ENCODE data around the gene MYO5C. TPM values are rescaled to one million over a fixed set of nuclear protein-coding genes. Genes with fewer than 3 reads are reported as not detected.
A peak's percentile ranks its signal among the peaks of the same experiment; 100 is the strongest.
"Not testable (repeated sequence)": the region's sequence is repeated elsewhere in the genome, so short reads cannot be mapped to it uniquely, and the experiment has no call there.

MYO5C gene
- total RNA-seq, 1 experiment from 2014 or later: 2.9 TPM

GRCh38 chr15:52179278-52180195, 116.1 kb downstream of the MYO5C start:
- Histone ChIP-seq H3K4me3 (peak overlapping the region; percentile 68), H3K4me1 (no peaks in the 10 kb centered on the region), H3K9me3 (replicated peaks) (no peaks in the 10 kb centered on the region), H3K36me3 (no peaks in the 10 kb centered on the region), H3K27me3 (no peaks in the 10 kb centered on the region), H3K27ac (no peak overlapping the region; the same call in 1 of the 2 replicates)
- DNase-seq: peak; percentile 76 to 80

GRCh38 chr15:52178765-52179164, 116.8 kb downstream of the MYO5C start:
- no peak for DNase-seq
- H3K9me3 ChIP-seq (replicated peaks): no peaks in the 10 kb centered on the region
- no peaks in the 10 kb centered on the region for H3K27me3 ChIP-seq
- no peaks in the 10 kb centered on the region for H3K4me1 ChIP-seq
- H3K36me3 ChIP-seq: no peaks in the 10 kb centered on the region
- no peak overlapping the region; the same call in 1 of the 2 replicates for H3K27ac ChIP-seq
- H3K4me3 ChIP-seq: peak overlapping the region; percentile 68

GRCh38 chr15:52172869-52173268, 122.7 kb downstream of the MYO5C start:
- H3K36me3 ChIP-seq: no peaks in the 10 kb centered on the region
- no peaks in the 10 kb centered on the region for H3K4me1 ChIP-seq
- no peaks in the 10 kb centered on the region for H3K27me3 ChIP-seq
- no peak overlapping the region for H3K27ac ChIP-seq
- no peak for DNase-seq
- peaks cover 4% of the 10 kb centered on the region; the same call in 1 of the 2 replicates for H3K9me3 ChIP-seq (replicated peaks)
- H3K4me3 ChIP-seq: no peak overlapping the region

GRCh38 chr15:52171807-52172206, 123.8 kb downstream of the MYO5C start:
- no peaks in the 10 kb centered on the region for H3K36me3 ChIP-seq
- no peak for DNase-seq
- peaks cover 4% of the 10 kb centered on the region; the same call in 1 of the 2 replicates for H3K9me3 ChIP-seq (replicated peaks)
- no peak overlapping the region for H3K27ac ChIP-seq
- H3K4me1 ChIP-seq: no peaks in the 10 kb centered on the region
- H3K4me3 ChIP-seq: no peak overlapping the region
- H3K27me3 ChIP-seq: no peaks in the 10 kb centered on the region

GRCh38 chr15:52171386-52171785, 124.2 kb downstream of the MYO5C start:
- Histone ChIP-seq H3K27me3 (no peaks in the 10 kb centered on the region), H3K27ac (no peak overlapping the region), H3K36me3 (no peaks in the 10 kb centered on the region), H3K4me3 (no peak overlapping the region), H3K9me3 (replicated peaks) (peaks cover 4% of the 10 kb centered on the region; the same call in 1 of the 2 replicates), H3K4me1 (no peaks in the 10 kb centered on the region)
- DNase-seq: no peak

- DNase-seq, H3K4me1 ChIP-seq: not testable (repeated sequence)
These were observed 125.4 kb downstream of the MYO5C start for GRCh38 chr15:52170199-52170598.

GRCh38 chr15:52165494-52166131, 130.0 kb downstream of the MYO5C start:
- not testable (repeated sequence) for H3K27me3 ChIP-seq; DNase-seq; H3K36me3 ChIP-seq; H3K4me3 ChIP-seq; H3K27ac ChIP-seq; H3K9me3 ChIP-seq (replicated peaks)
- peaks cover 17% of the 10 kb centered on the region; the same call in 1 of the 2 replicates for H3K4me1 ChIP-seq

More at GRCh38 chr15:52170199-52170598, 125.4 kb downstream of the MYO5C start:
- not testable (repeated sequence) for H3K27me3 ChIP-seq; H3K36me3 ChIP-seq; H3K9me3 ChIP-seq (replicated peaks); H3K27ac ChIP-seq; H3K4me3 ChIP-seq

- no peaks in the 10 kb centered on the region for H3K27me3 ChIP-seq
These were observed 130.9 kb downstream of the MYO5C start for GRCh38 chr15:52164631-52165265.

GRCh38 chr15:52163321-52164190, 132.0 kb downstream of the MYO5C start:
- peak; percentile 96 to 98 for DNase-seq
- Histone ChIP-seq H3K9me3 (replicated peaks) (peaks cover 2% of the 10 kb centered on the region; the same call in 1 of the 2 replicates), H3K4me3 (peak overlapping the region; percentile 56)

More at GRCh38 chr15:52164631-52165265, 130.9 kb downstream of the MYO5C start:
- peaks cover 10% of the 10 kb centered on the region for H3K36me3 ChIP-seq
- H3K4me1 ChIP-seq: peaks cover 17% of the 10 kb centered on the region; the same call in 1 of the 2 replicates
- no peak for DNase-seq
- peaks cover 4% of the 10 kb centered on the region; the same call in 1 of the 2 replicates for H3K9me3 ChIP-seq (replicated peaks)
- no peak overlapping the region for H3K4me3 ChIP-seq
- H3K27ac ChIP-seq: no peak overlapping the region

GRCh38 chr15:52162876-52163275, 132.7 kb downstream of the MYO5C start:
- H3K27ac ChIP-seq: peak overlapping the region; percentile 87
- H3K36me3 ChIP-seq: peaks cover 10% of the 10 kb centered on the region
- peak overlapping the region; percentile 56 for H3K4me3 ChIP-seq
- peaks cover 17% of the 10 kb centered on the region; the same call in 1 of the 2 replicates for H3K4me1 ChIP-seq
- H3K27me3 ChIP-seq: no peaks in the 10 kb centered on the region
- peak; percentile 79 to 83 for DNase-seq
- no peaks in the 10 kb centered on the region for H3K9me3 ChIP-seq (replicated peaks)

More at GRCh38 chr15:52163321-52164190, 132.0 kb downstream of the MYO5C start:
- Histone ChIP-seq H3K27me3 (no peaks in the 10 kb centered on the region), H3K27ac (peak overlapping the region; percentile 87), H3K36me3 (peaks cover 10% of the 10 kb centered on the region), H3K4me1 (peaks cover 17% of the 10 kb centered on the region; the same call in 1 of the 2 replicates)

GRCh38 chr15:52162260-52162659, 133.3 kb downstream of the MYO5C start:
- DNase-seq: no peak
- H3K4me3 ChIP-seq: peak overlapping the region; percentile 56
- no peaks in the 10 kb centered on the region for H3K9me3 ChIP-seq (replicated peaks)
- peak overlapping the region; percentile 87 for H3K27ac ChIP-seq
- peaks cover 10% of the 10 kb centered on the region for H3K36me3 ChIP-seq
- no peaks in the 10 kb centered on the region for H3K27me3 ChIP-seq
- peaks cover 17% of the 10 kb centered on the region; the same call in 1 of the 2 replicates for H3K4me1 ChIP-seq

- Histone ChIP-seq H3K9me3 (replicated peaks) (no peaks in the 10 kb centered on the region), H3K4me3 (no peak overlapping the region), H3K27me3 (no peaks in the 10 kb centered on the region), H3K4me1 (peaks cover 17% of the 10 kb centered on the region; the same call in 1 of the 2 replicates), H3K27ac (peak overlapping the region; percentile 87), H3K36me3 (peaks cover 10% of the 10 kb centered on the region)
- DNase-seq: no peak
These were observed 134.1 kb downstream of the MYO5C start for GRCh38 chr15:52161406-52161966.

GRCh38 chr15:52159645-52160044, 136.0 kb downstream of the MYO5C start:
- H3K27ac ChIP-seq: no peak overlapping the region
- H3K9me3 ChIP-seq (replicated peaks): no peaks in the 10 kb centered on the region
- peaks cover 14% of the 10 kb centered on the region; the same call in 1 of the 2 replicates for H3K4me1 ChIP-seq
- DNase-seq: no peak
- no peak overlapping the region for H3K4me3 ChIP-seq
- no peaks in the 10 kb centered on the region for H3K27me3 ChIP-seq
- peaks cover 10% of the 10 kb centered on the region for H3K36me3 ChIP-seq

Data from SJCRH30 (cell line).